Testis (tissue), 3 donors: ENCODE results near the gene CACNG4. TPM values are rescaled to one million over a fixed set of nuclear protein-coding genes. Genes with fewer than 3 reads are reported as not detected.

Experiments used
- DNase-seq: peaks from one replicate; pipeline ENCODE4 v3.0.0-alpha.2; 2019
- H3K27ac ChIP-seq, 2 donors: fragments of 200-600 bp; sonication (generic); one replicate each; pipeline ENCODE4 v1.5.1; 2019
- H3K27me3 ChIP-seq: fragments of 200-600 bp; sonication (generic); one replicate; pipeline ENCODE4 v1.5.1; 2019
- H3K36me3 ChIP-seq: fragments of 200-600 bp; sonication (generic); one replicate; pipeline ENCODE4 v1.5.1; 2017; ENCODE audit warnings: low read depth; ENCODE audit errors: missing control alignments
- H3K4me1 ChIP-seq: fragments of 200-600 bp; sonication (generic); one replicate; pipeline ENCODE4 v1.5.1; 2019
- H3K4me3 ChIP-seq, 2 donors: fragments of 200-600 bp; sonication (generic); one replicate each; pipeline ENCODE4 v1.5.1; 2017 to 2019
- H3K9me3 ChIP-seq: fragments of 200-600 bp; sonication (generic); one replicate; pipeline ENCODE4 v1.5.1; 2017
- CTCF ChIP-seq, 3 experiments: fragments of 450-650 bp in 2 of 3; fragments of 200-600 bp in 1 of 3; sonication (generic) in 1 of 3; IDR thresholded peaks; one replicate each; pipeline ENCODE4 v1.5.1; 2016 to 2019; ENCODE audit warnings: antibody characterized with exemption in 3 of 3, mild to moderate bottlenecking in 2 of 3, moderate library complexity in 1 of 3
- POLR2A ChIP-seq: fragments of 450-650 bp; IDR thresholded peaks from one replicate; pipeline ENCODE4 v1.6.1; 2017; ENCODE audit warnings: antibody characterized with exemption, mild to moderate bottlenecking, moderate library complexity
- WGBS, 2 donors: methylation state at CpG; one replicate each; pipeline ENCODE4 v1.1.5; 2018; 5-methylcytosine and 5-hydroxymethylcytosine counted together
- intact Hi-C: fragments of 100-400 bp; cut with DNase I; formaldehyde crosslinking; loops from one replicate; pipeline ENCODE4 v1.15.1; 2023; ENCODE audit warnings: low total_unique reads
- polyA plus RNA-seq: library from polyadenylated mRNA; stranded (reverse); fragments of 350-450 nt; fragmentation: Illumina TruSeq; extraction: RNeasy Lipid Tissue Mini Kit (QIAGEN cat#74804); gene quantifications from one replicate; pipeline ENCODE4 v1.2.3, GENCODE V29; 2014; ENCODE audit warnings: low read depth, low replicate concordance; ENCODE audit not compliant: insufficient read depth
- total RNA-seq, 2 donors: library from RNA; depleted of rRNA; stranded (reverse); fragments of >200 nt; gene quantifications; one replicate each; pipeline ENCODE4 v1.2.3, GENCODE V29; 2016

Gene CACNG4
- total and polyA plus RNA-seq, 3 donors from 2014 or later = 0.16 to 0.81 (median 0.46) TPM

GRCh38 chr17:67017910-67018309 lies 53.4 kb downstream of the CACNG4 start:
- H3K4me3 ChIP-seq = no peak overlapping the region
- no peak overlapping the region for H3K27ac ChIP-seq
- intact Hi-C loops = no loop called here
- TF ChIP-seq CTCF (IDR thresholded peaks at IDR 0.05) (no peak), POLR2A (no peak)
- DNase-seq = no peak
- 85 to 93% methylated on average over 14 of the region's 14 CpGs for WGBS, 2 donors
- H3K36me3 ChIP-seq = no peaks in the 10 kb centered on the region
- no peaks in the 10 kb centered on the region for H3K9me3 ChIP-seq
- peaks cover 3% of the 10 kb centered on the region for H3K4me1 ChIP-seq
- no peaks in the 10 kb centered on the region for H3K27me3 ChIP-seq

DNA sequence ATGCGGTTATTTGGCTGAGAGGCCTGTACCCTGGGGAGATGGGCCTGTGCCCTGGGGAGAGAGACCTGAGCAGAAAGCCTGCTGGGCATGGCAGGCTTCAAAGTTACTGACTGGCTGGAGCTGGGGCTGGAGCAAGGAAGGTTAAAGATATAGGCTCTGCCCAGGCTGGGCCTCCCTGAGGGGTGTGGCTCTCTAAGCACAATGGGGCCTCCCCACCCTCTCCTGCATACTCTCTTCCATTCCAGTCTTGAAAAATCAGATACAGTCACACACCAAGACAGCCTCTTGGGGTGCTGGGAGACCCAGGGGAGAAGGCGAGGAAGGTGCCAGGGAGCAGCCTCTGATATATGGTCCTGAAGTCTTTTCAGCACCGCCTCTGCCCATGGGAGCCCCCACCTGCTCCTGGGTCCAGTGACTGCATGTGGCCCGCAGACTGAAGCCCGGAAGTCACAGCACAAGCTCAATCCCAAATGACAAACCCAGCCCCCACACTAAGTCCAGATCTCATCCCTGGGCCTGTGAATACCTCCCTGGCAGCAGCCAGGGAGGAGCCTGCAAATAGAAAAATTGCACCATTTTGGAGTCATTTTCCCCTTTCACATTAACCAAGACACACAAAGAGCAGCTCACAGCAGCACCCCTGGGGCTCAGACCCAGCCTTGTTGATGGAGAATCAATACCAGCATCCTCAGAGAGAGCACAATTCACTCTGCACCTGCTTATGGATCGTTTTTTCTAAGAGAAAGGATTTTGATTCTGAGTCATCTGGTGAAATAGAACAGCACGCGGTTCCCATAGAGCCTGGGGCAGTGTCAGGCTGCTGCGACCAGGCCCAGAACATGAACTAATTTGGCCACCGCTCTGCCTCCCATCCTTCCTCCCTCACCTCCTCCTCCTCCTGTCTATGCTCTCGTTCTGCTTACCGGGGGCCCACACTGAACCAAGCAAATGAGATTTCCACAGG lies 54.2 kb downstream of the CACNG4 start:
- no peak for DNase-seq
- no peaks in the 10 kb centered on the region for H3K36me3 ChIP-seq

DNA sequence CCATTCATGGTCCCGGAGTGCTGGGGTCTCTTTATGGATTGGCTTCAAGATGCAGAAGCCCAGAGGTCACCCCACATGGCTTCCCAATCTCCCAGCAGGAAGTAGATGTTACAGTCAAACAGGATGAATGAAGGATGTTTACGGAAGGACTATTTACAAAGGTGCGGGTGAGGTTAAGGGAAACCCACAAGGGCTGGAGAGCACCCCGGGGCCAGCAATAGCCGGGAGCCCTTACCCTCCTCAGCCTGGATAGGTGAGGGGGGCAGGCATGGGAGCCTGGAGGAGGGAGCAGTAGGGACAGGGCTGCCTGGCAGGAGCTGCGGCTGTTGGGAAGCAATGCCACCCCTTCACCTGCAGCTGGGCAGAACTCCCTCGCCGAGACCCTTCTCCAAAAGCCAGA lies 55.3 kb downstream of the CACNG4 start:
- TF ChIP-seq POLR2A (no peak), CTCF (IDR thresholded peaks at IDR 0.05) (no peak)
- H3K4me1 ChIP-seq = peaks cover 3% of the 10 kb centered on the region
- no peaks in the 10 kb centered on the region for H3K36me3 ChIP-seq
- WGBS, 2 donors = 39 to 70% methylated on average over 8 of the region's 8 CpGs
- no peak overlapping the region for H3K27ac ChIP-seq
- DNase-seq = no peak
- intact Hi-C loops = no loop called here
- no peaks in the 10 kb centered on the region for H3K9me3 ChIP-seq
- H3K27me3 ChIP-seq = no peaks in the 10 kb centered on the region
- no peak overlapping the region for H3K4me3 ChIP-seq

More for the DNA sequence above, 54.2 kb downstream of the CACNG4 start:
- intact Hi-C loops = no loop called here
- Histone ChIP-seq H3K27ac (no peak overlapping the region), H3K4me3 (no peak overlapping the region), H3K9me3 (no peaks in the 10 kb centered on the region), H3K4me1 (peaks cover 3% of the 10 kb centered on the region), H3K27me3 (no peaks in the 10 kb centered on the region)
- no peak for TF ChIP-seq POLR2A
- no peak for TF ChIP-seq CTCF (IDR thresholded peaks at IDR 0.05)
- WGBS, 2 donors = 84 to 91% methylated on average over 8 to 12 of the region's 12 CpGs

DNA sequence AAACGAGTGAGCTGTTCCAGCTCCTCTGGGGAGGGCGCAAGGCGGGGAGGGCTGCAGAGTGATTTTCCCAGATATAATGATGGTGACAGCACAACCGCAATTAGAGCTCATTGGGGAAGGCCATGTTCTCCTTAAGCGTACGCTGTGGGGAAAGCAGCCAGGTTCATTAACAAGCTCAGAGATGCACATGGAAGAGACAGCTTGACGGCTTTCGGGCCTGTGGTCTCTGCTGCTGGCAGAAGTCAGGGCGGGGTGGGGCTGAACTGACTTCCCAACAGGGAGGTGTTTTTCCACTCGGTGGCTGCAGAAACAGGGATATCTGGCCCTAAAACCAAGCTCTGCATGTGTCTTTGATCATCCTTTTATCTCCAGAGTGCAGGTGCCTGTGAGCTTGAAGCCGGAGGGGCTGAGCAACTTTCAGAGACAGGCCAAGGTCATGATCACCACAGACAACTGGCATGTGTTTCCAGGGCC lies 55.8 kb downstream of the CACNG4 start:
- peak; percentile 74 for DNase-seq
- intact Hi-C loops = no loop called here
- Histone ChIP-seq H3K4me1 (peaks cover 3% of the 10 kb centered on the region), H3K36me3 (no peaks in the 10 kb centered on the region), H3K27me3 (no peaks in the 10 kb centered on the region), H3K27ac (no peak overlapping the region), H3K9me3 (no peaks in the 10 kb centered on the region), H3K4me3 (no peak overlapping the region)
- 45 to 54% methylated on average over 11 of the region's 11 CpGs for WGBS, 2 donors
- no peak for TF ChIP-seq POLR2A
- TF ChIP-seq CTCF (IDR thresholded peaks at IDR 0.05) = no peak
